Astrocyte (in vitro differentiated cells and primary cell): ENCODE results near the gene NWD2. TPM values are rescaled to one million over a fixed set of nuclear protein-coding genes. Genes with fewer than 3 reads are reported as not detected.

ENCODE experiments used
- microRNA-seq: library from miRNA; unstranded; fragments of <30 nt; microRNA quantifications from one replicate; pipeline ENCODE4 v1.2.0, GENCODE V29; 2020
- total RNA-seq: library from RNA; stranded (reverse); gene quantifications from 2 replicates; pipeline ENCODE4 v1.2.1, GENCODE V29; 2021

The NWD2 gene
- total RNA-seq, 1 donor from 2014 or later = not detected

Small RNA genes within 50 kb of the gene (microRNA-seq; reads per million reads assigned to microRNA genes)
- not detected for gene MIR4801
